Heart left ventricle (tissue), 13 donors: Measurements from ENCODE around the gene VIP.

Source experiments
- POLR2A ChIP-seq, 2 donors: fragments of 450-650 bp; IDR thresholded peaks; one replicate each; pipeline ENCODE4 v1.6.1; 2017; ENCODE audit warnings: antibody characterized with exemption in 2 of 2, mild to moderate bottlenecking in 2 of 2, moderate library complexity in 2 of 2
- TF ChIP-seq, protein P1 (sequence below), 12 donors: fragments of 200-600 bp; sonication (generic) in 4 of 12; IDR thresholded peaks; one replicate each; pipeline versions ENCODE4 v1.5.0 to v1.8.0; 2018 to 2022; ENCODE audit warnings: antibody characterized with exemption in 12 of 12, mild to moderate bottlenecking in 5 of 12
- donor health status: ischemic (EF 13 %, LVEDD 7.1; RV severe dilation, severe dysfunction).
- donor health status: DM: no; HTN: yes; CAD: no.
- donor health status: DM: no; HTN: no; CAD: no.
- donor health status: ischemic (EF 25% LVEDD 6.9; RV normal size, moderate dysfunction).
- donor health status: ischemic (EF 25% LVEDD 5.7; RV mildly dilated, moderate dysfunction).
- donor health status: ischemic (EF 35%, LVEDD 5.7; RV mildly dilated, moderate dysfunction).
- donor health status: nonischemic (EF 11% LVEDD 7.7; RV severe dilation, severe dysfunction).
- donor health status: DM: yes; HTN: yes; CAD: no.
- donor health status: PGD.
- donor health status: ischemic (EF 29% LVEDD 5.4; RV normal size, mild dysfunction).
- donor health status: nonischemic (EF 23%, LVEDD 6.1; RV moderate dilation, normal function).

DNA sequence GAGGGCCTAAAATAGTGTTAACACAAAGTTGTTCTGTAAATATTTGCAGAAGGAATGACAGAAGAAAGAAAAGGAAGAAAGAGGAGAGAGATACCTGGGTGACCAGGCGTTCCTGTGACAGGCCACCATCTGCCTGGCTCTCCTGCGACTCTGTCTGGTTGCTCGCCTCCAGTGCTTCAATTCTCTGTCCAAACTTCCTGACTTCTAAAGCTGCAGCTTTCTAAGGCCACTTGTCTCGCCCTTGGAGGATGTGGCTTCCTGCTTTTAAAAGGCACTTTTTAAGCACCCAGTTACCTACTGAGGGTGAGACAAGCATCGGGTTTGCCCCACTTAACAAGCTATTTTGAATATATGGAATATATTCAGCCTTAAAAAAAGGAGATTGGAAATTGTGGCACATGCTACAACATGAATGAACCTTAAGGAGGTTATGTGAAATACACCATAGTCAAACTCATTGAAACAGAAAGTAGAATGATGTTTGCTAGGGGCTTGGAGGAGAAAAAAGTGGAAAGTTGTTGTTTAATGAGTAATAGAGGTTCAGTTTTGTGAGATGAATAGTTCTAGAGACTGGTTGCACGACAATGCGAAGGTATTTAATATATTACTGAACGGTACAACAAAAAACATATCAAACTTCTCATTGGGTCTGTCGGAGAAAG, 32.8 kb downstream of the VIP start:
- TF ChIP-seq, protein P1, sequence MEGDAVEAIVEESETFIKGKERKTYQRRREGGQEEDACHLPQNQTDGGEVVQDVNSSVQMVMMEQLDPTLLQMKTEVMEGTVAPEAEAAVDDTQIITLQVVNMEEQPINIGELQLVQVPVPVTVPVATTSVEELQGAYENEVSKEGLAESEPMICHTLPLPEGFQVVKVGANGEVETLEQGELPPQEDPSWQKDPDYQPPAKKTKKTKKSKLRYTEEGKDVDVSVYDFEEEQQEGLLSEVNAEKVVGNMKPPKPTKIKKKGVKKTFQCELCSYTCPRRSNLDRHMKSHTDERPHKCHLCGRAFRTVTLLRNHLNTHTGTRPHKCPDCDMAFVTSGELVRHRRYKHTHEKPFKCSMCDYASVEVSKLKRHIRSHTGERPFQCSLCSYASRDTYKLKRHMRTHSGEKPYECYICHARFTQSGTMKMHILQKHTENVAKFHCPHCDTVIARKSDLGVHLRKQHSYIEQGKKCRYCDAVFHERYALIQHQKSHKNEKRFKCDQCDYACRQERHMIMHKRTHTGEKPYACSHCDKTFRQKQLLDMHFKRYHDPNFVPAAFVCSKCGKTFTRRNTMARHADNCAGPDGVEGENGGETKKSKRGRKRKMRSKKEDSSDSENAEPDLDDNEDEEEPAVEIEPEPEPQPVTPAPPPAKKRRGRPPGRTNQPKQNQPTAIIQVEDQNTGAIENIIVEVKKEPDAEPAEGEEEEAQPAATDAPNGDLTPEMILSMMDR (IDR thresholded peaks at IDR 0.05) = no peak
- TF ChIP-seq POLR2A (IDR thresholded peaks at IDR 0.05) = no peak
